HG03342 (cell line): Measurements from ENCODE around the gene USO1.
"Not testable (repeated sequence)": the region's sequence is repeated elsewhere in the genome, so short reads cannot be mapped to it uniquely, and the experiment has no call there.

Source experiments
- ATAC-seq: cut with Tn5 transposase; IDR thresholded peaks from one replicate; pipeline ENCODE4 v1.9.1; 2021; ENCODE audit warnings: mild to moderate bottlenecking, moderate library complexity; ENCODE audit not compliant: unreplicated experiment

Gene USO1

GRCh38 chr4:75752637-75753036, 28.3 kb downstream of the USO1 start:
- no peak for ATAC-seq

GRCh38 chr4:75769036-75769435, 44.7 kb downstream of the USO1 start:
- no peak for ATAC-seq

GRCh38 chr4:75771607-75772006, 47.2 kb downstream of the USO1 start:
- no peak for ATAC-seq

GRCh38 chr4:75777589-75777988, 53.2 kb downstream of the USO1 start:
- ATAC-seq, result no peak

- ATAC-seq, result no peak
Observed at GRCh38 chr4:75779105-75779757, 54.9 kb downstream of the USO1 start.

- no peak for ATAC-seq
Observed at GRCh38 chr4:75781305-75781704, 56.9 kb downstream of the USO1 start.

GRCh38 chr4:75786526-75786925, 62.1 kb downstream of the USO1 start:
- ATAC-seq, result no peak

GRCh38 chr4:75786938-75787337, 62.6 kb downstream of the USO1 start:
- no peak for ATAC-seq

GRCh38 chr4:75790024-75790423, 65.6 kb downstream of the USO1 start:
- ATAC-seq, result no peak

- no peak for ATAC-seq
Observed at GRCh38 chr4:75800972-75801371, 76.6 kb downstream of the USO1 start.

- ATAC-seq, result not testable (repeated sequence)
Observed at GRCh38 chr4:75806035-75806434, 81.7 kb downstream of the USO1 start.

- ATAC-seq, result no peak
Observed at GRCh38 chr4:75817901-75818300, 93.5 kb downstream of the USO1 start.

- no peak for ATAC-seq
Observed at GRCh38 chr4:75819121-75819520, 94.7 kb downstream of the USO1 start.

- no peak for ATAC-seq
Observed at GRCh38 chr4:75820197-75820596, 95.8 kb downstream of the USO1 start.

- ATAC-seq, result no peak
Observed at GRCh38 chr4:75820676-75821075, 96.3 kb downstream of the USO1 start.

- no peak for ATAC-seq
Observed at GRCh38 chr4:75821216-75821615, 96.8 kb downstream of the USO1 start.

- ATAC-seq, result no peak
Observed at GRCh38 chr4:75821966-75822365, 97.6 kb downstream of the USO1 start.

GRCh38 chr4:75822416-75822815, 98.0 kb downstream of the USO1 start:
- no peak for ATAC-seq

GRCh38 chr4:75823812-75824211, 99.4 kb downstream of the USO1 start:
- ATAC-seq, result no peak

GRCh38 chr4:75830906-75831305, 106.5 kb downstream of the USO1 start:
- ATAC-seq, result no peak

- ATAC-seq, result no peak
Observed at GRCh38 chr4:75831856-75832405, 107.6 kb downstream of the USO1 start.

GRCh38 chr4:75834095-75834771, 109.9 kb downstream of the USO1 start:
- ATAC-seq, result no peak
